GM21390 (cell line): ENCODE results near the gene ENC1.

ENCODE experiments used
- ATAC-seq: cut with Tn5 transposase; IDR thresholded peaks from one replicate; pipeline ENCODE4 v1.9.1; 2021; ENCODE audit not compliant: unreplicated experiment

ENC1 gene

DNA sequence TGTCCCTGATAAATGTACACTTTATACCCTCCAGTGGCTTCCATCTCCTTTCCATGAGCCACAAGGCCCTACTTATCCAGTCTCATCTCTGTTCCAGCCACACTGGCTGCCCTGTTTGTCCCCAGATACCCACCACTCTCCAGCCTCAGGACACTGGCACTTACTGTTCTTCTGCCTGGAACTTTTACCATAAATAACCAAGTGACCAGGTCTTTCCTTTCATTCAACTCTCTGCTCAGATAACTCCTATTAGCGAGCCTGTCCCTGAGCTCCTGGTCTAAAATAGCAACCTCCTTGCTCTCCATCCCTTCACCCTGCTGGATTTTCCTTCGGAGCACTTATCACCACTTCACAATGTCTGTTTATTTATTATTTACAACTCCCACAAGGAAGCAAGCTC lies 16.6 kb upstream of the ENC1 start:
- no peak for ATAC-seq

DNA sequence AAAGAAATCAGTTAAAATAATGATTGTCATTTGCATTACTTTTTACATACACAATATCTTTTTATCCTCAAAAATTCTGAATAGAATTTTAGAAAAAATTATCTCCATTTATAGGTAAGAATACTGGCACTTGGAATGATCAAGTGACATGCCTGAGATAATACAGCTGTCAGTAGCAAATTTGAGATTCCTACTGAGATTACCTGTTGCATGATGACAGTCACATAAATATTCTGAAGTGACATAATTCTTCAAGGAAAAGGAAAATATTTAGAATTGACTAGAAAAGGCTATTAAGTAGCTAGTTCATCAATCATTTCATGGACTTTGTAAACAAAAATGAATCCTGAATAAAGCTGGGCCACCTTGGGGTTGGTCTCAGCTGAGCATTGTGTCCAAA lies 15.2 kb upstream of the ENC1 start:
- no peak for ATAC-seq

DNA sequence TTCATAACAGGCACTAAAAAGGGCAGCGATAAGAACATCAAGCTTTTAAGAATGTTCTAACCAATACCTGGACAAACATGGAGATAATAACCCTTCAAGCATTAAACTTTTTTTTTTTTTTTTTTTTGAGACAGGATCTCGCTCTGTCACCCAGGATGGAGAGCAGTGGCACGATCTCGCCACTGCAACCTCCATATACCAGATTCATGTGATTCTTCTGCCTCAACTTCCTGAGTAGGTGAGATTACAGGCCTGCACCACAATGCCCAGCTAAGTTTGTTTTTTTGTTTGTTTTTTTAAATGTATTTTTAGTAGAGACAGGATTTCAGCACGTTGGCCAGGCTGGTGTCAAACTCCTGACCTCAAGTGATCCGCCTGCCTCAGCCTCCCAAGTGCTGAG lies 14.7 kb upstream of the ENC1 start:
- ATAC-seq: no peak

DNA sequence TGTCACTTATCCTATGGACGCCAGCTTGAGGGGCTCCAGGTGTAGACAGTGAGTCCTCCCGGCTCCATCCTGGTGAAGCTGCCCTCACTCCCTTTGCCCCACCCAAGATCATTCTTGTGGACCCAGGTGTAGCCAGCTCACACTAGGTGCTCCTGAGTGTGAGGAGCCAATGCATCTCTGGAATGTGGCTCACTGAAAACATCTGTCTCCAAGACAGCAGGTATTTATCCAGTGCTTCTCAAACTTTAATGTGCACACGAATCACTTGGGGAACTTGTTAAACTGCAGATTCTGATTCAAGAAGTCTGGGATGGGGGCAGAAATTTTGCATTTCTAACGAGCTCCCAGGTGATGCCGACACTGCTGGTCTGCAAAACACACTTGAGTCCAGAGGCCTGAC lies 13.5 kb upstream of the ENC1 start:
- ATAC-seq: no peak

DNA sequence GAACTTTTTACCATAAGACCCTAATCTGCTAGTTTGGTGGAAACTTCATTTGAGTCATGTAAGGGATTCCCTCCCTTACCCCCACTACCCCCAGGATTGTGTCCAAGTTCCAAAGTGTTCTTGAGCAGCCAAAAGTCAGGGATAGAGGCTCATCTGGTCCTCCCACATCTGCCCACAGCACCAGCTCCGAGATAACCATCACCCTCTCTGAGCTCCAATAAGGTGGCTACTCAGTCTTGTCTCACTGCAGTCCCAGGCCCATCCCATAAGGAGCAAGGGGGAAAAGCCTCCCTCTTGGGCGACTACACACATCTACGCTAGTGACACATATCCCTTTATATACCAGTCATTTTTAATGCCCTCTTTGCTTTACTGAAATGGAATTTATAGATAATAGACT lies 12.0 kb upstream of the ENC1 start:
- ATAC-seq: no peak

DNA sequence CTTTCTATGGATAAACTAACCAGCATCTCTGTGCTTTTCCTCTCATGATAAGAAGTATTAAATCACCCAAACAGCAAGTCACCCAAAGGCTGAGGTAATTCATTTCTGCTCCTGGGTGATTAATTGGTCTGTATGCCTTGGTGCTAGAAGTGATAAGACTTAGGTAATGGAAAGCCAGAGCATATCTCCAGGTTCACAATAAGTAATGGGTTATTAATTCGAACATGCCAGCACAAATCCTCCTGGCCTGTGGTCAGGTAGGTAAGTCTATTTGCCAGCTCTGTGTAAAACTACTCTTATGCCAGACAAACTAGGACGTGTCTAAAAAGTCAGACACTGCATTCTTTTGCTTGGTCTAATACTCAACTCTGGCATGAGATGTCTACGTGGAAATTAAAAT lies 11.2 kb upstream of the ENC1 start:
- no peak for ATAC-seq

DNA sequence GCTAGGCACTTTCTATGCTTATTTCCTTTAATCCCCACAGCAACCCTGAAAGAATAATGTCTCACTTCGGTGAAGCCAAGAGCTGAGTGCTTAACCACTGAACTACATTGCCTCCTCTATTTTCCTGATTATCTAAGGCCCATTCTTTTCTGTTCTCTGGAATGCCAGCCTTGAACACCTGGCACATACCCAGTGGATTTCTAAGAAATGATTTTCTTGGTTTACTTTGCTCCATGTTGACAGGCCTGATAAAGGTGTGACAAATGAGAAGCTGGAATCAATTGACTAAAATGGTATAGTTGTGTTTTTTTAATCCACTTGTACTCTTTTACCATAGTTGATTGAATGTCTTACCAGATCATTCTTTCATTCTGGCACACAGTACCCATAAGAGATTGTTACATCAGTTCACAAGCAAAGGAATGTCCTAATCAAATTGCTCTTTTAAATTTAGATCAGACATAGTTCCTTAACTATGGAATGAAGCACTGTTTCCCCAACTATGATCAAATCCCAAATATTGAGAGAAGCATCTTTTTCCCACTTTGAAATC lies 9.0 kb upstream of the ENC1 start:
- ATAC-seq: no peak

DNA sequence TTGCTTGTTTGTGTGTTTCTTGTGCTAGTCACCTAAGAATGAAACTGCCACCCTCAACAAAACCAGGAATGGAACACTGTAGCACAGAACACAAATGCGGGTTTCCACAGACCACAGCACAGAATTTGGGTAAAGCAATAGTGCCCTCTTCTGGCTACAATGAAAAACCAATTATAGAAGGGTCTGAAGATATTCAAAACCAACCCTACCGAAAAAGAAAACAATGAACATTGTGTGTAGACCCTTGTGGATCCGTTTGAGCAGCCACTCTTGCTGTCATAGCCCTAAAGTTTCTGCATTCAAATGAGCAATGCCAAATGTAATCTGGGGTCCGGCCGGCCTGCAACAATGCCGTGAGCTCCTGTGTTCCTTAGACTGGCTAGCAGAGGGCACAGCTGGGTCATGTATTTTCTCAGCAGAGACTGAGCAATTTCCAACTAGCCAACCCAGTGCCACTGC lies 8.3 kb upstream of the ENC1 start:
- peak; percentile 87 for ATAC-seq

DNA sequence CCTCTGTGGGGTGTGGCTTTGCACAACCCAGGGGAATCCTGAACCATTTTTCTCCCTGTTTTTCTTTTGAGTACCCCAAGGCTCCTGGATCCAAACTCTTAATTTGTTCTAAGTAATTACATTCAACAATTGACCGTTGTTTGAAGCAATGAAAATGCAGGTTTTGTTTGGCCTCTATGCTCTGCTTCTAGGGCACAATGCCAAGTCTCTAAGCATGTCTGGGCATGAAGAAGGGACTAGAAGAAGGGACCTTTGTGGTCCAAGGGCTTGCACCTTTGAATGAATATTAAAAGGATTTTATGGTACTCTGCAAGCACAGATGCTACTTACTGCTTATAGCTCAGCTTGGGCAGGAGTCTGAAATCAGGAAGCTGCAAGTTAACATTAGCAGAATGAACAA lies 6.6 kb upstream of the ENC1 start:
- ATAC-seq: no peak

DNA sequence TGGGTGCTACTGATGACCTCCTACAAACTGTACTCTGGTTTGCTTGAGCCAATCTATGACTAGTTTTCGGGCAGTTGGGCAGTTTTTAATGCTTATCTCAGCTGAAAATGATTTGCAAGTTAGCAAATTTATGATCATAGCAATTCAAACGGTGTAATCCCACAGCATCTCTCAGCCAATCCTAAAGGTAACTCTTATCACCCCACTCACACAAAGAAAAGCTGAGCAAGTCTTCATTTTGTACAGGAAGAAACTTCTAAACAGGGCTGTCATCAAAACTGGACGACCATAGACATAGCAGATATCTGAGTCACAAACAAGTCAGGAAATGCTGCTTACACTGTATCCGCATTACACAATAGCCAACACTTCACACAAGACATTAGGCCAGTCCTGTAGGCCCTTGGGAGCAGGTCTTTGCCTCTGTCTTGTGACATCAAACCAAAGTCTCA lies 2.6 kb upstream of the ENC1 start:
- no peak for ATAC-seq

DNA sequence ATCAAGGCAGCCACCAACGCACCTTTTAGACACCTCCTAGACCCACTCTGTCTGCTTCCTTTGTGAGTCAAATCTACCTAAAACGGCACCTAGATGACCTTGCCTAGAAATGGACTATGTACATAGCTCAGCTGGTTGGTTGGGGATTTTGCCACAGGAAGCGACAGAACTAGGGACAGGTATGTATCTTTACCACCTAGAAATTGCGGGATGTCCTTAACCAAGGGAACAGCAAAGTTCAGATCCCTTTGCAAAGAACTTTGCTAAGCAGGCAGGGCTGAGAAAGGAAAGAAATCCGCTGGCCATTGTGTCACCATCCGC lies 2.0 kb upstream of the ENC1 start:
- ATAC-seq: no peak

DNA sequence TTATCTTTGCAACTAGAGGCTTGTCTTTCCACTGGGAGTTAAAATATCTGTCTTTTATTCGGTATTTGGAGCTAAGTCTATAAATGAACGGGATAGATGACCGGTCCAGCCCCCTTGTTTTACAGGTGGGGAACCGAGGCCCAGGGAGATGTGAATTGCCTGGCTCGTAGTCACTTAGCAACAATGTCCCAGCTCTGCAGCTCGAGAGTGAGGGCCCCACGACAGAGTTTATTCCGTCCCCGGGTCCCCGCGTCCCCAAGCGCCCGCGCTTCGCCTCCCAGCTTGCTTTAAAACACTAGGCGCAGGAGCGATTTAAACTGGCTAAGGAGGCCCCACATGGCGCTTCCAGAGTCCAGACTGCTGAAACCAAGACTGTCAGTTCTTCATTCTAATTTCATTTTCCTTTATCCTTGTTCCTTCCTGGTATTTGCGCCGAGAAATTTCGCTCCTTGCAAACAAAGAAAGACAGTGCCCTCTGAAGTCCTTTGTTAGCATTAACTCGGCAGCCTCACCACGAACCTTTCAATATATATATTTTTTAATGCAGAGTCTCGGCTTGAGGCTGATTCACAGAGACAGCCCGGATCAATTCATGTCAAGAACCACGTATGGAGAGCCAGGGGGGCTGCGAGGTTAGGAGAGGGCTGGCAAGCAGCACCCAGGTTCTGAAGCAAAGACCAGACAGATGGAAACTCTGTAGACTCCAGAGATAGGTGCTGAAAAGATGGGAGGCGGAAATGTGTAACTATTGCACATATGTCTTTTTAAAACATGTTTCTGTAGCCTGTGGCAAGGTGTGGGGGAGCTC lies 1.4 kb upstream of the ENC1 start:
- ATAC-seq: no peak

DNA sequence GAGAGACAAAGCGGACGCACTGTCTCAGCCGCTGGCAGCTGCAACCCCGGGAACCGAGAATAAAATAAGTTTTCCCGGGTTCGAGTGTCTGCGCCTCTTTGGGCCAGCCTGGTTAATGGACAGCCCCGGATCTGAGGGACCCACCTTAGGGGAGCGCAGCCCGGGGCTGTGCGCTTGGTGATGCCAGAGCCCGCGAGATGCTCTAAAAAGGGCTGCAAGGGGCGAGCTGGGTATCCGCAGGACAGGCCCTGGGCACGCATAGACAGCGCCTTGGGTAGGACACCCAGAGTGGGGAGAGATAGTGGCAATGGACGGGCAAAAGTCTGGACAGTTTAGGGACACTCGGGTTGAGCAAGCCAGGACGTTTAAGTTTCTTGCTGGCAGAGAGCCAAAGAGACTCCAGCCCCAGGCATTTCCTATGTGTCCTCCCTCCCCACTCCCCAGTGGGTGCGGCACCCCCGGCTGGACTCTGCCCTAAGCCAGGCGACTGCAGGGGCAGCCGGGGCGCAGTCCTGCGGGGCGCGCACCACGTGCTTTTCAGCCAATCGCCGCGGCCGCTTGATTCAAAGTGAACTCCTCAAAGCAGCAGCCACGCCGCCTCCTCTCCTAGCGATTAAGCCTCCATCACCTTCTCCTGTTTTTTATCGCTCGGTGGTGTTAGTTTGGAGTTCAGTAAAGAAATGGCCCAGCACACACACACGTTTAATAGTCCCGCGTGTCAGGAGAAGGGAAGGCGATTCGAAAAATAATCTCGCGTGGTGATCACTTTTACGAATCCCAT lies 616 bp upstream of the ENC1 start:
- peak; percentile 19 for ATAC-seq

DNA sequence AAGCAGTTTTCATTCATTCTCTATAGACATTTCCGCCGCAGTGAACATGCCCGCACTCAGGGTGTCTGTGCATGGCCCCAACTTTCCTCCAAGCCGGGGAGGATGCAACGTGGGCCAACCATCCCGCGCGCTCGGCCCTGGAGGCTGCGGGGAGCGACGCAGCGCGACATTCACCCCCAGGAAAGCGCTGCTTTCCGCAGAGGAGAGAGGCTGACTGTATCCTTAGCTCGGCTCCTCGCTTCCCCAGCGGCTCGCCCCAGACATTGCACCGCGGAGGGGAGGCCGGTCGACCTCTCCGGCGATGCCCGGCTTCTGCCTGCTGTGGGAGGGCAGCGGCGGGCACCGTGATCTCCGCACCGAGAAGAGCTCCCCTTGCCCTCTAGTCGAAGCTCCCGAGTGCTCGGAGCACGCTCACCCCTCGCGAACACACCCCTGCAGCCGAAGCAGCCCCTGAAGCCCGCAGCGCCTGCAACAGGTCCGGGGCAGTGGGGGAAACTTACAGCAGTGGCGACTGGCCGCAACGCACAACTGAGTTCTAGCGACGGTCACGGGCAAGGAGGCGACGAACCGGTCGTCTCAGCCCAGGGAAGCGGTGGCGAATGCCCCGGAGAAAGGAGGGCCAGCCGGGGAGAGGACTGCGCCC lies 600 bp downstream of the ENC1 start:
- peak; percentile 10 for ATAC-seq

DNA sequence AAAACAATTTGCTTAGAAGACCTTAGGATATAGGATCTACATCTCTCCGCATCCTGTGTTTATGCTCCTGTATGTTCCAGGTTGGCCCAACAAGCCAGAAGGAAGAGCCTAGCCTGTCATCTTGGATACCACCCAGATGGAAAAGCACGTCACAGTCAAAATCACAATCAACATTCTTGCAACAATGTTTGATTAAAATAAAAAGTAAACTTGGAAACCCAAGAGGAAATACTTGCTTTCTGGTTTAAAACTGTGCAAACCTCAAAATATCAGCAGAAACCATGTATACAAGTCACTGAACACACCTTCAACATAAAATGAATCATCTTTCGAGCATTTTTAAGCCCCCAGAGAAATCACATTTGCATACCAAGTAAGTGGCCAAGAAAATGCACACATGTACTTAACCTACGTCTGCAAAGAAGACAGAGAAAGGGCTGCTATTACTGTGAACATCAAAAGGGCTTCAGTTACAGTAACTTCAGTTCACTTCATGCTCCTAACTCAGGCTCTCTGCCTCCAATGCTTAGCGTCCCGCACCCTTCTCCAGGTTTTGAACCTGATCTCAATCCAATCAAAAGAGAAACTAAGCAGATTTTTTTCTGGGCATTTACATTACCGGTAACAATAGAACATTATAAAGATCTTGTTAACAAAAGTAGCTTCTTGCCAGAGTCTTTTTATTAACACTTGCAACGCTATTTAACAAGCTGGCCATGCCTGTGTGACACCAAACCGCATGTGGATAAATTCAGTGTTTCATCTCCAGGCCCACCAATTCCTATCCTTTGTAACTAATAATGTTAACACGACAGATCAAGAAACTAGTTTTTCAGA lies 1.3 kb downstream of the ENC1 start:
- ATAC-seq: peak; percentile 34

DNA sequence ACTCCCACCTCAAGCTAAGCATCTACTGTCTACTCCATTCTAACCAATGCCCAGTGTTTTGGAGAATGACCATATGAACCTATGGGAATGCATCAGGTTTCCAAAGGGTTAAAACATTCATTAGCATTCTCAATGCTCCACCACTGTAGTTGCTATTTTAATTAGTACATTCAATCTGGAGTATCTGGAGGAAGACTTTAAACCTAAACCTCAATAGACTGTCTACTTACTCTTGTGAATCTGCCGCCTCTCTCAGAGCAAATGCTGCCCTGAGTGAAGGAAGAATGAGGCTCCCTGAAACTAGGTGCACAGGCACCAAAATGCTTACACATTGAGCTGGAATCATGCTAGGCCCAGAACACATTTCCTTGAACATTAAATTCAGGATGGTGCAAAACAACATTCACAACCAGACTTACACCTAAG lies 2.0 kb downstream of the ENC1 start:
- no peak for ATAC-seq

DNA sequence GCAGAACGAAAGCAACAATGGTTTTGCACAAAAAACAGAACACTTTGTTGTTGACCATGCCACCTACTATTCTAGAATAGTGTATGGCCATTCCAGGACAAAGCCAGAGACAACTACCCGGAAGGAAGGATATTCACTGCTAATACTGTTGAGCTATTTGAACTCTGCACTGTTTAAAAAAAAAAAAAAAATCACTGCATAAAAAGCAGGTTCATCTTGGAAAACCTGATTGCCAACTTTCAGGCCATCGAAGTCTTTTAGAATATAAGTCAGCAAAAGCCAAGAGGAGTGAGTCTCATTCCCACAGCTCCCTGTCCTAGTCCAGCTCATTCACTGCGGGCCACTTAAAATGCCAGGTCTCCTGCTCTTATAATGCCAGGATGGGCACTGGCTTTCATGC lies 4.0 kb downstream of the ENC1 start:
- no peak for ATAC-seq

DNA sequence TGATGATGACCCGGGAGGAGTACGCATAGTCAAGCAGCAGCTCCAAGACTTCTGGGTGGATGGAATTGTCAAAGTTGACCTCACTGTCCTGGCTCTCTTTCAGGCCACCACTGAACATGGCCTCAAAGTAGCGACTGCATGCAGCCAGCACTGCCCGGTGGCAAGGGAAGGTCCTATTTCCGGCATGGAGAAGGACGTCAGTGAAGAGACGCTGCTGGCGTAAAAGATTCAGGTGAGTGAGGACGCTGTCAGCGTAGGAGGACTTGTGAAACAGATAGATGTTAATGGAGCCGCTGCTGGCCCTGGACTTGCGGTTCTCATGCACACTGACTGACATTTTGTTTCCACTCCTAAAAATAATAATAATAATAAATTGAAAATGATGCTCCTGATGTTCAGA lies 4.4 kb downstream of the ENC1 start:
- no peak for ATAC-seq

DNA sequence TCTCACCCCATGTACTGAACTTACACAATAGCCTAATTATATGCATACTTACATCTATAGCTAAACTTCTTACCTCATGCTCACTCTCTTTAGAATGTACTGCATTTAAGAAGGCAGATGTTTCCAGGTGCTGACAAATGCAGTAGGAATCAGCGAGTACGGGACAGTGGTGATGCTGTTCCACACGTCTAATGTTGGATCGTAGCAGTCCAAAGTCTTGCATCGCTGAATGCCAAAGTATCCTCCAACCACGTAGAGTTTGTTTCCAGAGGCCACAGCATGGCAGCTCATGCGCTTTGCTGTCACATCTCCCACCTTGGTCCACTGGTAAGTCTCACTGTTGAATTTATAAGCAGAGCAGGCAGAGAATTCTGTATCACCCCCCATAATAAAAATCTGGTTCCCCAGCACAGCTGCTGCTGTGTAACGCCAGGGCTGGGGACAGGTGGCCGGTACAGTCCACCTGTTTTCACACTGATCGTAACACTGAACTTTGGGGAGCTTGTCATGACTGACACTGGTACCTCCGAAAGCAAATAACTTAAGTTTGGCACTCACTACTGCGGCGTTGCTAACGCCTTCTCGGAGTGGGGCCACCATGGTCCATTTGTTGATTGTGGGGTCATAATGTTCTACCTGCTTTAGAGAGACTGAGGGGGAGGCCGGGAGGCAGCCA lies 5.8 kb downstream of the ENC1 start:
- ATAC-seq: no peak

DNA sequence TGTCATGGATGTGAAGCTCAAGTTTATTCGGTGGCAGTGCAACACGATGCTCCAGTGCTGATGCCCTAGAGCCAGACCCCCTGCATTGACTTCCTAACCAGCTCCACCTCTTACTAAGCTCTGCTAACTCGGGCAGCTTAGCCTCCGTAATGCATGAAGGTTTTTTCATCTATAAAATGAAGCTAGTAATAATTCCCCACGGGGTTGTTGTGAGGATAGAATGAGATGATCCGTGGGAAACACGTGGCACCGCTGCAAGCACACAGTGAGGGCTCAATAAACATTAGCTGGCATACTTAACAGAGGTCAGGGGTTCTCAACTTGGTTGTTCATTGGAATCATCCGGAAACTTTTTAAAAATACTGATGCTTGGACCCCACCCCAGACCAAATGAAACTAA lies 6.8 kb downstream of the ENC1 start:
- no peak for ATAC-seq
